Activated CD4-positive, alpha-beta T cell treated with anti-CD3 and anti-CD28 coated beads, Interleukin-2, amount 10 ng/mL, durations not matched to agents 7 days and 5 days (primary cell): ENCODE data around the gene UBXN11. TPM values are rescaled to one million over a fixed set of nuclear protein-coding genes. Genes with fewer than 3 reads are reported as not detected.

ENCODE experiments used
- CTCF ChIA-PET: fragments of 350-600 bp; sonication (Branson Sonifier 250); formaldehyde crosslinking; loops from one replicate; lab custom pipeline; 2021; ENCODE audit warnings: antibody characterized with exemption; lab: Charles Lee
- POLR2A ChIA-PET: fragments of 350-600 bp; sonication (Branson Sonifier 250); formaldehyde crosslinking; loops from one replicate; lab custom pipeline; 2021; ENCODE audit warnings: antibody characterized with exemption; lab: Charles Lee
- DNase-seq: peaks from one replicate; pipeline ENCODE4 v3.0.0-alpha.2; 2020
- H3K27ac Mint-ChIP-seq: one replicate; pipeline ENCODE4 v1.8.0; 2021; ENCODE audit warnings: mild to moderate bottlenecking, moderate library complexity, mixed read lengths
- H3K27me3 Mint-ChIP-seq: one replicate; pipeline ENCODE4 v1.8.0; 2021; ENCODE audit warnings: mixed read lengths
- H3K36me3 Mint-ChIP-seq: one replicate; pipeline ENCODE4 v1.8.0; 2021; ENCODE audit warnings: low read depth, mixed read lengths
- H3K4me1 Mint-ChIP-seq: one replicate; pipeline ENCODE4 v1.8.0; 2021; ENCODE audit warnings: mixed read lengths
- H3K4me3 Mint-ChIP-seq: one replicate; pipeline ENCODE4 v1.8.0; 2021; ENCODE audit warnings: mild to moderate bottlenecking, moderate library complexity, mixed read lengths
- H3K9me3 Mint-ChIP-seq: one replicate; pipeline ENCODE4 v1.8.0; 2021; ENCODE audit warnings: mixed read lengths
- total RNA-seq, 2 experiments: library from RNA; stranded (reverse); gene quantifications; one replicate each; pipeline ENCODE4 v1.2.3, GENCODE V29; 2021

The UBXN11 gene
- total RNA-seq, 2 experiments from 2014 or later: 48.6 to 51.3 TPM

GRCh38 chr1:26268290-26269197, 37.9 kb downstream of the UBXN11 start:
- H3K36me3 Mint-ChIP-seq: peaks cover 78% of the 10 kb centered on the region
- H3K4me3 Mint-ChIP-seq: no peak overlapping the region
- CTCF ChIA-PET: interaction anchor here (1.1 kb wide), 1 partner anchor 21 kb away, joined by 3 read pairs; no protein-coding TSS in a partner anchor
- H3K27ac Mint-ChIP-seq: no peak overlapping the region
- POLR2A ChIA-PET: no interaction called here
- H3K27me3 Mint-ChIP-seq: no peaks in the 10 kb centered on the region
- no peak for DNase-seq
- H3K4me1 Mint-ChIP-seq: peaks cover 2% of the 10 kb centered on the region
- peaks cover 13% of the 10 kb centered on the region for H3K9me3 Mint-ChIP-seq

DNA sequence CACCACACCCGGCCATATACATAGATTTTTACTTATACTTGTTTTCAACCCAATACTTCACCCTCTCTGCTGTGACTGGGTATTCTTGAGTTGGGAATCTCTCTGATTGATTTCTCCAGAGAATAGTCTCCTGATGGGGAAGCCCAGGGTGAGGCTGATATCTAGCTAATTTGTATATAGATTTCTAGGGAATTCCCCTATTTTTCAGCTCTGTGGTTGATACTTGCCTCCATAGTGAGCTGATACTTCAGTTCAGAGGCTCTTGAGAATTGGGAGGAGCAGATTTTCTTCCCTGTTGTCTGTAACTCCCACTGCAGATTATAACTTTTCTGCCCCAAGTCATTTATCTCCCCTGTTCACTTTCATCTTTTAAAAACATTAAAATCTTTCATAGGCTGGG, 41.0 kb downstream of the UBXN11 start:
- DNase-seq: no peak
- Mint-ChIP-seq H3K4me3 (no peak overlapping the region), H3K27me3 (no peaks in the 10 kb centered on the region), H3K4me1 (no peaks in the 10 kb centered on the region), H3K36me3 (peaks cover 75% of the 10 kb centered on the region), H3K9me3 (peaks cover 13% of the 10 kb centered on the region), H3K27ac (no peak overlapping the region)
- ChIA-PET POLR2A (interaction anchor here (0.7 kb wide), 1 partner anchor 276 kb away, joined by 3 read pairs; no protein-coding TSS in a partner anchor), CTCF (interaction anchor here (1.1 to 1.7 kb wide), 4 partner anchors 10 to 125 kb away, joined by 3 to 7 read pairs (median 4); partner anchors contain the start of gene CEP85)

- POLR2A ChIA-PET: interaction anchor here (0.6 kb wide), 1 partner anchor 64 kb away, joined by 3 read pairs; no protein-coding TSS in a partner anchor
- Mint-ChIP-seq H3K27me3 (no peaks in the 10 kb centered on the region), H3K4me1 (no peaks in the 10 kb centered on the region), H3K9me3 (peaks cover under 1% of the 10 kb centered on the region), H3K27ac (no peak overlapping the region), H3K4me3 (no peak overlapping the region), H3K36me3 (peaks cover 73% of the 10 kb centered on the region)
- DNase-seq: no peak
- CTCF ChIA-PET: interaction anchor here (0.7 to 1.7 kb wide), 6 partner anchors 11 to 94 kb away, joined by 3 to 7 read pairs (median 5); partner anchors contain the start of genes CEP85 and ZNF593
These were observed 43.2 kb downstream of the UBXN11 start for GRCh38 chr1:26263212-26263611.

DNA sequence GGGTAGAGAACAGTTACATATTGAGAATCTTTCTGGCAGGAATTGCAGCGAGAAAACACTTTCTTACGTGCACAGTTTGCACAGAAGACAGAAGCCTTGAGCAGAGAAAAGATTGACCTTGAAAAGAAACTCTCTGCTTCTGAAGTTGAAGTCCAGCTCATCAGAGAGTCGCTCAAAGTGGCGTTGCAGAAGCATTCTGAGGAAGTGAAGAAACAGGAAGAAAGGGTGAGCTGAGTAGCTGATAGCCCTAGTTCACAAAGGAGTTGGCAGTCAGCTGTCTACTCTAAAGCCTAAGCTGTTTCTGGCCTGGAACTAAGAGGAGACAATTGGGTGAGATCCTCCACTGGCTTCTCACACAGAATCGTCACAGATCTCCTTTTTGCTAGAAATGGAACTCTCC, 46.9 kb downstream of the UBXN11 start:
- ChIA-PET POLR2A (no interaction called here), CTCF (interaction anchor here (0.5 kb wide), 1 partner anchor 506 kb away, joined by 3 read pairs; no protein-coding TSS in a partner anchor)
- no peak for DNase-seq
- H3K4me1 Mint-ChIP-seq: no peaks in the 10 kb centered on the region
- no peak overlapping the region for H3K4me3 Mint-ChIP-seq
- peaks cover 69% of the 10 kb centered on the region for H3K36me3 Mint-ChIP-seq
- H3K27me3 Mint-ChIP-seq: no peaks in the 10 kb centered on the region
- no peaks in the 10 kb centered on the region for H3K9me3 Mint-ChIP-seq
- H3K27ac Mint-ChIP-seq: no peak overlapping the region

GRCh38 chr1:26259005-26259404, 47.4 kb downstream of the UBXN11 start:
- H3K27ac Mint-ChIP-seq: no peak overlapping the region
- H3K36me3 Mint-ChIP-seq: peaks cover 68% of the 10 kb centered on the region
- POLR2A ChIA-PET: no interaction called here
- DNase-seq: no peak
- H3K4me3 Mint-ChIP-seq: no peak overlapping the region
- no peaks in the 10 kb centered on the region for H3K4me1 Mint-ChIP-seq
- H3K9me3 Mint-ChIP-seq: no peaks in the 10 kb centered on the region
- CTCF ChIA-PET: interaction anchor here (0.5 to 1.9 kb wide), 2 partner anchors 17 to 507 kb away, joined by 3 to 10 read pairs; no protein-coding TSS in a partner anchor
- H3K27me3 Mint-ChIP-seq: no peaks in the 10 kb centered on the region

- no peak for DNase-seq
- no peaks in the 10 kb centered on the region for H3K27me3 Mint-ChIP-seq
- H3K36me3 Mint-ChIP-seq: peaks cover 63% of the 10 kb centered on the region
- POLR2A ChIA-PET: no interaction called here
- CTCF ChIA-PET: interaction anchor here (0.5 to 1.9 kb wide), 4 partner anchors 18 to 407 kb away, joined by 3 to 10 read pairs (median 4); no protein-coding TSS in a partner anchor
- H3K4me3 Mint-ChIP-seq: no peak overlapping the region
- H3K27ac Mint-ChIP-seq: no peak overlapping the region
- H3K9me3 Mint-ChIP-seq: no peaks in the 10 kb centered on the region
- peaks cover 3% of the 10 kb centered on the region for H3K4me1 Mint-ChIP-seq
These were observed 49.2 kb downstream of the UBXN11 start for GRCh38 chr1:26257222-26257621.

DNA sequence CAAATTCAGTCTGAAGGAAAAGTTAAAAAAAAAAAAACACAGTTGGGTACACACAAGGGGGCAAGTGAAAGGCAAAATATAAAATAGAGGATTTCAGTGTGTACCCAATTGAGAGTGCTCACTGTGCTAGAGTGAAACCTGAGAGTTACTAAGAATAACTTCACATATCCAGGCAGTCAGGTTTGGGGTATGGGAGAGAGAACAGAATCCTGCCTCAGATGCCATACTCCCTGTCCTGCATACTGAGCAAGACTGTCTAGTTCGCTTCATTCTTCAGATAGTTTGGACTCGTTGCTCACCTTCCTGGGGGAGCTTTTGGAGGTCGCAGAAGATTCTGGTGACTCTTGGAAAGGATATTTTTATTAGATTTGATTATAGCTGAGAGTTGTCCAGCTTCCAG, 52.0 kb downstream of the UBXN11 start:
- peak overlapping the region; percentile 17 for H3K27ac Mint-ChIP-seq
- H3K4me1 Mint-ChIP-seq: peaks cover 3% of the 10 kb centered on the region
- DNase-seq: no peak
- ChIA-PET CTCF (interaction anchor here (0.7 to 1.2 kb wide), 3 partner anchors 20 to 67 kb away, joined by 3 to 4 read pairs (median 3); no protein-coding TSS in a partner anchor), POLR2A (no interaction called here)
- peaks cover 54% of the 10 kb centered on the region for H3K36me3 Mint-ChIP-seq
- no peaks in the 10 kb centered on the region for H3K9me3 Mint-ChIP-seq
- no peaks in the 10 kb centered on the region for H3K27me3 Mint-ChIP-seq
- H3K4me3 Mint-ChIP-seq: no peak overlapping the region

GRCh38 chr1:26252718-26253117, 53.7 kb downstream of the UBXN11 start:
- DNase-seq: no peak
- Mint-ChIP-seq H3K27ac (no peak overlapping the region), H3K36me3 (peaks cover 41% of the 10 kb centered on the region), H3K4me1 (peaks cover 3% of the 10 kb centered on the region), H3K9me3 (no peaks in the 10 kb centered on the region), H3K27me3 (no peaks in the 10 kb centered on the region), H3K4me3 (no peak overlapping the region)
- ChIA-PET CTCF (interaction anchor here (1.1 kb wide), 1 partner anchor 18 kb away, joined by 3 read pairs; no protein-coding TSS in a partner anchor), POLR2A (no interaction called here)

DNA sequence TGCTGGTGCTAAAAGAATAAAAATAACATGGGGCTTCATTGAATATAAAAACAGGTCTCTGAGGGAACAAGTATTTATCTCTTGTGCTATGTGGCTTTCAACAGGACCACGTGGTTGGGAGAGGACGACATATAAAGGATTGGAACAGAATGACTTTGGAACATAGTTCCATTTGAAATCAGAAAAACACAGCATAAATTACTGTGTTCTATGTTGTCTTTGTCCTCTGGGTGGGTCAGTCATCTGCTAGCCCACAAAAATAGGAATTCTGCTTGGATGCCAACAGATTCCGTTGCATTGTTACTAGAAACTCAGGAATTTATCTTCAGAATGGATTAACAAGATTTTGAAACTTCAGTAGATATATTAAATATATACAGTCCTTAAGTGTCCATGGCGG, 66.5 kb downstream of the UBXN11 start:
- ChIA-PET POLR2A (no interaction called here), CTCF (no interaction called here)
- Mint-ChIP-seq H3K4me3 (no peak overlapping the region), H3K27ac (no peak overlapping the region), H3K36me3 (peaks cover 46% of the 10 kb centered on the region), H3K27me3 (no peaks in the 10 kb centered on the region), H3K9me3 (no peaks in the 10 kb centered on the region), H3K4me1 (peaks cover 34% of the 10 kb centered on the region)
- DNase-seq: no peak

DNA sequence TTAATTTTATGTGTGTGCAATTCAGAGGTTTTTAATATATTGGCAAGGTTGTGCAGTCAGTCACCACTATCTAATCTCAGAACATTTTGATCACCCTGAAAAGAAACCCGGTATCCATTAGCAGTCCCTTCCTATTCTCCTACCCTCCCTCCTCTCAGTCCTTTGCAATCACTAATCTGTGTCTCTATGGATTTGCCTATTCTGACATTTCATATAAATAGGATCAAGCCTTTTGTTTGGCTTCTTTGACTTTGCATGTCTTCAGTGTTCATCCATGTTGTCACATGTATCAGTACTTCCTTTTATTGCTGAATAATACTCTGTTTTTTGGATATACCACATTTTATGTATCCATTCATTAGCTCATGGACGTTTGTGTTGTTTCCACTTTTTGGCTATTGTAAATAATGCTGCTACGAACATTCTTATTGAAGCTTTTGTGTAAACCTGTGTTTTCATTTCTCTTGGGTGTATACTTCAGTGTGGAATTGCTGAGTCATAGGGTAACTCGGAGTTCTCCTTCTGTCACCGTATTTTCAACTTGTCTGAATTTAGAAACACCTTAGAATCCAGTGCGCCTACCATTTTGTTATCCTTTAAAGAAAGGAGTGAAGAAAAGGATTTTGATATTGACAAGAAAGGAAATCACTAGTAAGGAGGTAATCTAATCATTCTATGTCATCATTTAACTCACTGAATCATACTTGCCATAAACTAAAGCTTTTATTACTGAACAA, 69.0 kb downstream of the UBXN11 start:
- Mint-ChIP-seq H3K4me3 (no peak overlapping the region), H3K36me3 (peaks cover 27% of the 10 kb centered on the region), H3K9me3 (no peaks in the 10 kb centered on the region), H3K27me3 (no peaks in the 10 kb centered on the region), H3K27ac (no peak overlapping the region), H3K4me1 (peaks cover 38% of the 10 kb centered on the region)
- no peak for DNase-seq
- POLR2A ChIA-PET: no interaction called here
- CTCF ChIA-PET: interaction anchor here (0.6 to 1.0 kb wide), 2 partner anchors 68 to 70 kb away, joined by 3 read pairs; partner anchors contain the start of gene ZNF593

- Mint-ChIP-seq H3K27ac (peak overlapping the region; percentile 97), H3K9me3 (no peaks in the 10 kb centered on the region), H3K4me1 (peaks cover 36% of the 10 kb centered on the region), H3K36me3 (peaks cover 23% of the 10 kb centered on the region), H3K27me3 (no peaks in the 10 kb centered on the region), H3K4me3 (peak overlapping the region; percentile 92)
- peak; percentile 13 for DNase-seq
- ChIA-PET POLR2A (interaction anchor here (0.6 to 1.2 kb wide), 2 partner anchors 21 to 65 kb away, joined by 3 to 4 read pairs; partner anchors contain the start of gene ZNF593), CTCF (interaction anchor here (0.6 to 3.5 kb wide), 47 partner anchors 9 to 207 kb away, joined by 3 to 31 read pairs (median 6); partner anchors contain the start of genes C1orf232, CATSPER4, CD52 and SH3BGRL3)
These were observed 71.6 kb downstream of the UBXN11 start for GRCh38 chr1:26234644-26235370.
